HG02970 (cell line): ENCODE results near the gene PEX14.

ENCODE experiments used
- ATAC-seq: cut with Tn5 transposase; IDR thresholded peaks from one replicate; pipeline ENCODE4 v1.9.1; 2021; ENCODE audit warnings: mild to moderate bottlenecking, moderate library complexity, moderate number of reproducible peaks; ENCODE audit not compliant: unreplicated experiment, low FRiP score

Gene PEX14

GRCh38 chr1:10640843-10641553 lies 166.2 kb downstream of the PEX14 start:
- ATAC-seq = no peak

- ATAC-seq = no peak
Measured at GRCh38 chr1:10641976-10642375, 167.2 kb downstream of the PEX14 start.

GRCh38 chr1:10642403-10643080 lies 167.8 kb downstream of the PEX14 start:
- no peak for ATAC-seq

- ATAC-seq = no peak
Measured at GRCh38 chr1:10643607-10644306, 169.0 kb downstream of the PEX14 start.

GRCh38 chr1:10644307-10645128 lies 169.8 kb downstream of the PEX14 start:
- no peak for ATAC-seq

- ATAC-seq = no peak
Measured at GRCh38 chr1:10646347-10646861, 171.7 kb downstream of the PEX14 start.

- no peak for ATAC-seq
Measured at GRCh38 chr1:10647414-10648170, 172.8 kb downstream of the PEX14 start.

GRCh38 chr1:10648689-10649516 lies 174.2 kb downstream of the PEX14 start:
- no peak for ATAC-seq

- ATAC-seq = no peak
Measured at GRCh38 chr1:10649517-10650201, 174.9 kb downstream of the PEX14 start.

- ATAC-seq = no peak
Measured at GRCh38 chr1:10650556-10651388, 176.0 kb downstream of the PEX14 start.

GRCh38 chr1:10651389-10651766 lies 176.6 kb downstream of the PEX14 start:
- ATAC-seq = no peak

GRCh38 chr1:10651793-10652192 lies 177.0 kb downstream of the PEX14 start:
- ATAC-seq = no peak

GRCh38 chr1:10652626-10653025 lies 177.9 kb downstream of the PEX14 start:
- no peak for ATAC-seq

- no peak for ATAC-seq
Measured at GRCh38 chr1:10653370-10654125, 178.8 kb downstream of the PEX14 start.

- ATAC-seq = no peak
Measured at GRCh38 chr1:10655002-10655401, 180.3 kb downstream of the PEX14 start.

GRCh38 chr1:10656431-10656830 lies 181.7 kb downstream of the PEX14 start:
- ATAC-seq = no peak
